ENCODE measurements around the gene SEMG2.

The SEMG2 gene, protein sequence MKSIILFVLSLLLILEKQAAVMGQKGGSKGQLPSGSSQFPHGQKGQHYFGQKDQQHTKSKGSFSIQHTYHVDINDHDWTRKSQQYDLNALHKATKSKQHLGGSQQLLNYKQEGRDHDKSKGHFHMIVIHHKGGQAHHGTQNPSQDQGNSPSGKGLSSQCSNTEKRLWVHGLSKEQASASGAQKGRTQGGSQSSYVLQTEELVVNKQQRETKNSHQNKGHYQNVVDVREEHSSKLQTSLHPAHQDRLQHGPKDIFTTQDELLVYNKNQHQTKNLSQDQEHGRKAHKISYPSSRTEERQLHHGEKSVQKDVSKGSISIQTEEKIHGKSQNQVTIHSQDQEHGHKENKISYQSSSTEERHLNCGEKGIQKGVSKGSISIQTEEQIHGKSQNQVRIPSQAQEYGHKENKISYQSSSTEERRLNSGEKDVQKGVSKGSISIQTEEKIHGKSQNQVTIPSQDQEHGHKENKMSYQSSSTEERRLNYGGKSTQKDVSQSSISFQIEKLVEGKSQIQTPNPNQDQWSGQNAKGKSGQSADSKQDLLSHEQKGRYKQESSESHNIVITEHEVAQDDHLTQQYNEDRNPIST

GRCh38 chr20:45221076-45221475, at the start of gene SEMG2:
Gene SEMG2, plus strand, starts transcription at chr20:45221373. Its CDS starts 17 bp downstream, at chr20:45221390.
- no peak for DNase-seq
- Mint-ChIP-seq H3K27me3 (peaks cover 41% of the 10 kb centered on the region), H3K4me3 (no peak within 1 kb of the TSS), H3K4me1 (ENCODE audit: low read depth) (no peaks in the 10 kb centered on the region), H3K9me3 (no peaks in the 10 kb centered on the region), H3K27ac (no peak within 1 kb of the TSS), H3K36me3 (ENCODE audit: low read depth) (no peaks in the 10 kb centered on the region)

DNA sequence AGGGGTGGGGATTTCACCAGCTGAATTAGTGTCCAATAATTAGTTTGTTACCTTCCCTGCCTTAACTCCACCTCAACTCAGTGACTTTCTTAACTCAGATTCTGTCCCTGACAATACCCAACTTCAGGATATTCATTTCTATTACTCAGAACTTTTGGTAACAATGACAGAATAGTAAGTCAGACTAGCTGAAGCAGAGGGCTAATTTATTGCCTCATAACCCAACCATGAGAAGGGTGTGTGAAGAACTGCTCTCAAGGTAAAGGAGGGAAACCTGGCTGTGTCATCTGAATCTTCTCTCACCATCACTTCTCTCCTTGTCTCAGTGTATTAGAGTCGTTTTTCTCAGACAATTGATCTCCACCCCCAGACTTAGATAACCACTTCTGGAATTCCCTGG, 47.7 kb upstream of the SEMG2 start:
- Mint-ChIP-seq H3K4me1 (ENCODE audit: low read depth) (no peaks in the 10 kb centered on the region), H3K9me3 (peaks cover 4% of the 10 kb centered on the region), H3K27ac (no peak overlapping the region), H3K27me3 (peaks cover 41% of the 10 kb centered on the region), H3K36me3 (ENCODE audit: low read depth) (no peaks in the 10 kb centered on the region), H3K4me3 (no peak overlapping the region)
- DNase-seq: no peak

- no peaks in the 10 kb centered on the region for H3K36me3 Mint-ChIP-seq (ENCODE audit: low read depth)
- no peak within 1 kb of the TSS for H3K27ac Mint-ChIP-seq
- peaks cover 4% of the 10 kb centered on the region for H3K9me3 Mint-ChIP-seq
- peaks cover 34% of the 10 kb centered on the region for H3K27me3 Mint-ChIP-seq
- no peak for DNase-seq
- H3K4me1 Mint-ChIP-seq (ENCODE audit: low read depth): no peaks in the 10 kb centered on the region
- H3K4me3 Mint-ChIP-seq: no peak within 1 kb of the TSS
Observed at GRCh38 chr20:45174434-45175364, 46.5 kb upstream of the SEMG2 start, which contains the start of gene PI3. Gene PI3, plus strand, starts transcription at chr20:45174902. Its CDS starts 21 bp downstream, at chr20:45174923.

DNA sequence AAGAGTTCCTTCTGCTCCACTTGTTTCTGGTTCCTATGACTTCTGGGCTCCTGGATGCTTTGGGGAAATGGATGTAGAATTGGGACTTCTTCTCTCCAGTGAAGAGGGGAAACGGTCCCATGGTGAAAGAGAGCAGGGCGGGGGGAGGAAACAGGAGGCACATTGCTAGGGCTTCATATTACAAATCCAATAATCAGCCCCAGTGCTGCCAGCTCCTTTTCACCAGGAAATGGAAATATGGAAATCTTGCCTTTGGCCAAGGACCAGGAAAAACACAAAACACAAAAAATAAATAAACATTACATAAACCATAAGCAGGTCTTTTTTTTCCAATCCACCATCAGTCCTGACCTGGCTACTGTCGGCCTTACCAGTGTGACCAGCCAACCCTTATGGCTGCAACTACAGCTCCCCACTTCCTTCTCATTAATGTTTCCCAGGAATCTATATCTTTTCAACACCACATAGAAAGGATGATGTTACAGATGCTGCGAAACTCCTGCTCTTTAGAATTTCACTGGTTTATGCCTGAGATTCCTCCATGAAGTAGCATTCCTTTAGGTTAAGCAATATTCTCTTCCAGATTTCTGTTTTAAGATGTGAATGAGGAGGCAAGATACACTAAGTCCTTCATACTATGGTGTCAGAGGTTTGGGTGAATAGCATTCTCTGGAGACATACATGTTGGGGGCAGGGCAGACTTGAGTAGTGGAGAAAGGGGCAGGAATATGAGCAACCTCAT, 44.5 kb upstream of the SEMG2 start:
- Mint-ChIP-seq H3K27me3 (peaks cover 18% of the 10 kb centered on the region), H3K4me1 (ENCODE audit: low read depth) (no peaks in the 10 kb centered on the region), H3K4me3 (no peak overlapping the region), H3K36me3 (ENCODE audit: low read depth) (no peaks in the 10 kb centered on the region), H3K9me3 (no peaks in the 10 kb centered on the region), H3K27ac (no peak overlapping the region)
- DNase-seq: no peak

DNA sequence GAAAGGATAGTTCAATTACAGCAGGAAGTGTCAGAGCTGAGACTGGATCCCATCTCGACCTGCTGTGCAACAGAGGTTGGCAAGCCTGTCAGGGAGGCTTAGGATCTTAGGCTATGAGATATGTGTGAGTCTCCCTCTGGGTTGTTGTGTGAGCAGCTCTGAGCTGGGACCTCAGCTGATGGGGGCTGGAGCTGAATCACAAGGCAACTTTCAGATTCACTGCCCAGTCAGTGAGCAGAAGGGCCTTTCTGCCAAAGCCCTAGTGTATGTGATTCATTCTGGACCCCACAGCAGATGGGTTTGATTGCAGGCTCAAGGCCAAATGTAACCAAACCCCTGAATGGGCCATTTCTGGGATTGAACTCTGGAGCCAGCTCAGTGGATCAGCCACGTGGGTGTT, 42.0 kb upstream of the SEMG2 start:
- H3K4me1 Mint-ChIP-seq (ENCODE audit: low read depth): no peaks in the 10 kb centered on the region
- H3K4me3 Mint-ChIP-seq: no peak overlapping the region
- peaks cover 10% of the 10 kb centered on the region for H3K27me3 Mint-ChIP-seq
- H3K9me3 Mint-ChIP-seq: no peaks in the 10 kb centered on the region
- H3K27ac Mint-ChIP-seq: no peak overlapping the region
- H3K36me3 Mint-ChIP-seq (ENCODE audit: low read depth): no peaks in the 10 kb centered on the region
- no peak for DNase-seq

GRCh38 chr20:45181639-45182038, 39.5 kb upstream of the SEMG2 start:
- Mint-ChIP-seq H3K27ac (no peak overlapping the region), H3K36me3 (ENCODE audit: low read depth) (no peaks in the 10 kb centered on the region), H3K9me3 (no peaks in the 10 kb centered on the region), H3K4me3 (no peak overlapping the region), H3K27me3 (peaks cover 2% of the 10 kb centered on the region), H3K4me1 (ENCODE audit: low read depth) (no peaks in the 10 kb centered on the region)
- DNase-seq: no peak

DNA sequence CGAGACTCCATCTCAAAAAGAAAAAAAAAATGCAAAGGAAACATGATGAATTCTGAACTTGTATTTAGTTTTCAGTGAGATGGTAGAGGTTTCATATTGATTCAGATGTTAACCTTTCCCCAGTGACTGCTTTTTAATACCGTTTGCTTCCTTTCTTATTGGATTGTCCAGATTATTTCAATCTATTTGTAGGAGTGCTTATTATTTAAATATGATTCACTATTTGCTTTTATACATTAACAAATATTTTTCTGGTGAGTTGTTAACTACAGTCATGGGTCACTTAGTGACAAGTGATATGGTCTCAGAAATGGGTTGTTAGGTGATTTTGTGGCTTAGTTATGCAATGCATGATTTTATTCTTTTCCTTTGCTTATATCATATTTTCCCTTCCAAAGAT, 38.1 kb upstream of the SEMG2 start:
- H3K4me3 Mint-ChIP-seq: no peak overlapping the region
- H3K36me3 Mint-ChIP-seq (ENCODE audit: low read depth): no peaks in the 10 kb centered on the region
- no peak for DNase-seq
- peaks cover 2% of the 10 kb centered on the region for H3K27me3 Mint-ChIP-seq
- H3K4me1 Mint-ChIP-seq (ENCODE audit: low read depth): no peaks in the 10 kb centered on the region
- no peaks in the 10 kb centered on the region for H3K9me3 Mint-ChIP-seq
- no peak overlapping the region for H3K27ac Mint-ChIP-seq

DNA sequence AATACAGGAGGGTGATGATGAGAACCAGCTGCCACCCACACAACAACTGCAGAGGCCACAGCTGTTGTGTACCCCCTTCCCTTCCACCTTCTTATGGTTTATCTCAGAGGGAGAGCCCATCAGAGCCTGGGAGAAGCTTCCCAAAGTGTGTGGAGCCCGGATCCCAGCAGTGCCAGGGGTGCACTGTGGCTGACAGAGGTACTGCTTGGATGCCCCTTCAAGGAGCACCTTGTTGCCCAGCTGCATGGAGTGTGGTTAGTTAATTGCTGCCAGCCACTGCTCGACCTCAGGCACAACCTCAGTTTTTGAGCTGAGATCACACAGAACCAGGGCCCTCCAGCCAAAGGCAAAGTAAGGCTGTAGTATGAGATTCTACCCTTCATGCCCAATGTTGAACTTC, 33.5 kb upstream of the SEMG2 start:
- Mint-ChIP-seq H3K36me3 (ENCODE audit: low read depth) (no peaks in the 10 kb centered on the region), H3K27me3 (peaks cover 10% of the 10 kb centered on the region), H3K4me3 (no peak overlapping the region)

DNA sequence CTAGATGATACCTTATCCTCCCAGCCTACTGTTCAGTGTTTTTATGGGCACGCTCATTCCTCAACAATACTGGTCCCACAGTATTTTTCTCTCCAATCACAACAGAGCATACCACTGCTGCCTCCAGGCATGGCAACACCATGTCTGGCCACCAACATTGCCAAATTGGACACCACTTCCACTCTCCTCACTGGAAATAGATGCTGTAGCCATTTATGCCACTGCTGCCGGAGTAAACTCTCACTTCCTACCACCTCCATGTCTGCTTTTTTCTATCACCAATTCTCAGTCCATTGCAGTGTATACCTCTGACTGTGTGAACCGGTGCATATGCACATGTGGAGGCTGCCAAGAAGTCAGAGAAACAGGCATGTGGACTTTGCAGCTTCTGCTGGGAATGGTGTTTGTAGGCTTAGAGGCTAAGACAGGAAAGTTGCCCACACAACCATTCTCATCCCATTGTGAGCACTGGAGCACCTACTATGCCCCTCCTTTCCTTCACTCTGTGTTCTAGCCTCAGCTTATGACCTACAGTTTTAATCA, 32.0 kb upstream of the SEMG2 start:
- no peak overlapping the region for H3K27ac Mint-ChIP-seq
- DNase-seq: no peak
- H3K4me3 Mint-ChIP-seq: no peak overlapping the region
- H3K9me3 Mint-ChIP-seq: no peaks in the 10 kb centered on the region
- H3K27me3 Mint-ChIP-seq: peaks cover 16% of the 10 kb centered on the region
- no peaks in the 10 kb centered on the region for H3K4me1 Mint-ChIP-seq (ENCODE audit: low read depth)
- H3K36me3 Mint-ChIP-seq (ENCODE audit: low read depth): no peaks in the 10 kb centered on the region

More for the DNA sequence above, 33.5 kb upstream of the SEMG2 start:
- H3K27ac Mint-ChIP-seq: no peak overlapping the region
- H3K9me3 Mint-ChIP-seq: no peaks in the 10 kb centered on the region
- no peak for DNase-seq
- H3K4me1 Mint-ChIP-seq (ENCODE audit: low read depth): no peaks in the 10 kb centered on the region

GRCh38 chr20:45189861-45190260, 31.3 kb upstream of the SEMG2 start:
- Mint-ChIP-seq H3K27ac (no peak overlapping the region), H3K4me1 (ENCODE audit: low read depth) (no peaks in the 10 kb centered on the region), H3K9me3 (no peaks in the 10 kb centered on the region), H3K36me3 (ENCODE audit: low read depth) (no peaks in the 10 kb centered on the region), H3K4me3 (no peak overlapping the region), H3K27me3 (peaks cover 17% of the 10 kb centered on the region)
- no peak for DNase-seq

GRCh38 chr20:45191926-45192325, 29.2 kb upstream of the SEMG2 start:
- Mint-ChIP-seq H3K9me3 (no peaks in the 10 kb centered on the region), H3K27me3 (peaks cover 18% of the 10 kb centered on the region), H3K4me1 (ENCODE audit: low read depth) (no peaks in the 10 kb centered on the region), H3K4me3 (no peak overlapping the region), H3K27ac (no peak overlapping the region), H3K36me3 (ENCODE audit: low read depth) (no peaks in the 10 kb centered on the region)
- DNase-seq: no peak

DNA sequence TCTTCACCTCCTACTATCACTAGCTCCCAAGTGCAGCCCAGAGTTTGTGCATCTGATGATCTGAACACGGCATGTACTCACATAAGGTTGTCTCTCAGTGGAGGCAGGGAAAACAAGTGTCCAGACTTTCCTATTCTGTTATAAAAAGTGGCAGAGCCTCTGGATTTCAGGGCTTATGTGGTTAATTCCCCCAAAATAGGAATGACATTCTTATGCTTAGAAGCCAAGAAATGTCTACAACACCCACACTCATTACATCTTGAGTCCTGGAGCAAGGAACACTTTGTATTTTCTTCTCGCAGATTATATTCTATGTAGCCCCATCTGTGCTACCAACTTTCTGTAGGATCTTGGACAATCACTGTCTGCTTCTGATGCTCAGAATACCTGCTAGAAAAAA, 27.8 kb upstream of the SEMG2 start:
- H3K27ac Mint-ChIP-seq: no peak overlapping the region
- no peaks in the 10 kb centered on the region for H3K36me3 Mint-ChIP-seq (ENCODE audit: low read depth)
- DNase-seq: no peak
- no peak overlapping the region for H3K4me3 Mint-ChIP-seq
- H3K9me3 Mint-ChIP-seq: no peaks in the 10 kb centered on the region
- H3K4me1 Mint-ChIP-seq (ENCODE audit: low read depth): no peaks in the 10 kb centered on the region
- peaks cover 27% of the 10 kb centered on the region for H3K27me3 Mint-ChIP-seq

GRCh38 chr20:45206725-45207124, 14.4 kb upstream of the SEMG2 start, which contains the start of gene SEMG1:
Gene SEMG1, plus strand, starts transcription at chr20:45207033. Its CDS starts 21 bp downstream, at chr20:45207054.
- peaks cover 5% of the 10 kb centered on the region for H3K9me3 Mint-ChIP-seq
- no peak within 1 kb of the TSS for H3K4me3 Mint-ChIP-seq
- H3K4me1 Mint-ChIP-seq (ENCODE audit: low read depth): no peaks in the 10 kb centered on the region
- no peaks in the 10 kb centered on the region for H3K36me3 Mint-ChIP-seq (ENCODE audit: low read depth)
- no peak for DNase-seq
- no peak within 1 kb of the TSS for H3K27ac Mint-ChIP-seq
- H3K27me3 Mint-ChIP-seq: peaks cover 50% of the 10 kb centered on the region

DNA sequence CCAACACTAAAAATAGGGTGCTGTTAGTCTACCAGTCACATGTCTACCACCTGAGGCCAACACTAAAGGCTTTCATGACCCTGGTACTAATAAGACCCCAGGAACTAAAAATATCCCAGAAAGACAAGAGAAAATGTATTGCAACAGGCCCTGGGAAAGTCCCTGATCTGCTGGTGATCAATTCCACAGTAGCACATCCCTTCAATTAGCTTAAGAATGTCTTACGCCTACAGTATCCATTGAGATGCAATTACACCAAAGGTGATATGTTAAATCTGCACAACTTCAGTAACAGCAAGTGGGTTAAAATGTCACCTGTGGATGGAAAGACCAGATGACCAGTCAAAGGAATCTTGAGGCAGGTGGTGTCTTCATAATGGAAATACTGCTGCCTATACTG, 11.2 kb upstream of the SEMG2 start:
- Mint-ChIP-seq H3K27ac (no peak overlapping the region), H3K4me1 (ENCODE audit: low read depth) (no peaks in the 10 kb centered on the region), H3K4me3 (no peak overlapping the region), H3K36me3 (ENCODE audit: low read depth) (no peaks in the 10 kb centered on the region), H3K27me3 (peaks cover 44% of the 10 kb centered on the region), H3K9me3 (no peaks in the 10 kb centered on the region)
- DNase-seq: no peak
